Stimulated activated CD8-positive, alpha-beta memory T cell treated with anti-CD3 and anti-CD28 coated beads, Interleukin-7, amount 100 ng/mL, for 24 hours (primary cell): ENCODE results near the gene UBN2.

Source experiments
- DNase-seq: peaks from one replicate; pipeline ENCODE4 v3.0.0-alpha.2; 2020; ENCODE audit warnings: low read depth

Gene UBN2

GRCh38 chr7:139231513-139232376 is 708 bp downstream of the UBN2 start:
- no peak for DNase-seq

- DNase-seq = no peak
These were observed 1.3 kb downstream of the UBN2 start for GRCh38 chr7:139232377-139232717.

- DNase-seq = no peak
These were observed 1.9 kb downstream of the UBN2 start for GRCh38 chr7:139232904-139233303.

- DNase-seq = no peak
These were observed 10.2 kb downstream of the UBN2 start for GRCh38 chr7:139241258-139241657.

- no peak for DNase-seq
These were observed 11.8 kb downstream of the UBN2 start for GRCh38 chr7:139242741-139243281.

DNA sequence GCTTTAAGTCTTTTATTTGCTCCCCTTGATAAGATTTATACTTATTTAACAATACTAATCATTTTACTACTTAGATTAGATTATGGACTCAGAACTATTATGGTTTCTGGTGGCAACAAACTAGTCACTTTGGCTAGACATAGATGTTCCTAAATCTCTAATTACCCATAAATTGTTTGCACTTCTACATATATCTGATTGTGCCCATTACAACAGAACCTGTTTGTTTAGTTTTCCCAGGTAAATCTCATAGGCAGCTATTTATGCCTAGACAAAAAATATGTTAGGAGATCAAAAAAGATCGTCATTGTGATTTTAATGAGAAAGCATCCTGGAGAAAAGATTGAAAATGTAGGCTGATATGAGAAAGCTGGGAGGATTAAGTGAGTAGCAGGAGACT is 14.4 kb downstream of the UBN2 start:
- no peak for DNase-seq

DNA sequence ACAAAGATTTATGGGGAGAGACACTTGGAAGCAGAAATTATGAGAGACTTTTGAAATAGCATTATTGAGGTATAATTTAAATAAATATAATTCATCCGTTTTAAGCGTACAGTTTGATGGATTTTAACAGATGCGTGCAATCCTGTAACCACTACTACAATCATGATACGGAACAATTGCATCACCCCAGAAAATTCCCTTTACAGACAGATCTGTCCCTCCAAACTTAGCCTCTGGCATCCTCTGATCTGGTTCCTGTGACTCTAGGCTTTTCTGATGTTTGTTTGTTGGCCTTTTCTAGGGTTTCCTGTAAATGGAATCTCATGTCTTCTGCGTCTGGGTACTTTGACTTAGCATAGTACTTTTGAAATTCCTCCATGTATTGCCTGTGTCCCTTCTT is 15.5 kb downstream of the UBN2 start:
- no peak for DNase-seq

DNA sequence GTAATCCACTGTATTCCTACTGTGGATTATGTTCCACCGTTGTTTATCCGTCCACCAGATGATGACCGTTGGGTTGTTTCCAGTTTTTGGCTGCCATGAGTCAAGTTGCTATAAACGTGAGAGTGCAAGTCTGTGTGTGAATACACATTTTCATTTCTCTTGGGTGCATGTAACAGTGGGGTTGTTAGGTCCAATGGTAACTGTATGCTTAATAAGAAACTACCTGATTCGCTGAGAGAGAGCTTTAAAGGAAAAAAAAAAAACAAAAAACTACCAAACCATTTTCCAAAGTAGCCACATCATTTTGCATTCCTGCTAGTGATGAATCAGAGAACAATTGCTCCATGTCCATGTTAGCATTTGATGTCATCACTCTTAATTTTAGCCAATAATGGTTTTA is 15.9 kb downstream of the UBN2 start:
- DNase-seq = no peak

DNA sequence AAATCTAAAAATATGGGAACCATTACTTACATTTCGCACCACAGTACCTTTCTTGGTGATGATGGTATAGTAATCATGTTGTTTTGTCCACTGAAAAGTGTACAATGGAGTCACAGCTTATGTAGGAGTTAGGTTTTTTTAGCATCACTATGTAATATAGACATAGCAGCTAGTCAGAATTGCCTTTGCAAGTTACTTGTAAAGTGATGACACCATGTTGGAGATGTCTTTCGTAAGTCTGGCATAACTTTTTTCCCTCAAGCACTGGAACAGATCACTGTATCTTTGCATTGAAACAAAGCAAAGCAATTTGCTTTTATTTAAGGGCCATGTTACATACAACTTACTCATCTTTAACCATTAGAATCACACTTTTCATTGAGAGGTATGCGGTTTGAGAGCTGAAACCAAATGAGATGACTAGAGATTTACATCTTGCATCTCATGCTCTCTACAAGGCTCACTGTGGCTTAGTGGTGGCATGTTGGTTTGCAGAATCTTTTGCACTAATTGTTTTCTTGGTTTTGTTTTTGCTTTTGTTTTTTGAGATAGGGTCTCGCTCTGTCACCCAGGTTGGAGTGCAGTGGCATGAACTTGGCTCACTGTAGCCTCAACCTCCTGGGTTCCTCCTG is 18.3 kb downstream of the UBN2 start:
- no peak for DNase-seq

GRCh38 chr7:139252451-139252850 is 21.4 kb downstream of the UBN2 start:
- no peak for DNase-seq

DNA sequence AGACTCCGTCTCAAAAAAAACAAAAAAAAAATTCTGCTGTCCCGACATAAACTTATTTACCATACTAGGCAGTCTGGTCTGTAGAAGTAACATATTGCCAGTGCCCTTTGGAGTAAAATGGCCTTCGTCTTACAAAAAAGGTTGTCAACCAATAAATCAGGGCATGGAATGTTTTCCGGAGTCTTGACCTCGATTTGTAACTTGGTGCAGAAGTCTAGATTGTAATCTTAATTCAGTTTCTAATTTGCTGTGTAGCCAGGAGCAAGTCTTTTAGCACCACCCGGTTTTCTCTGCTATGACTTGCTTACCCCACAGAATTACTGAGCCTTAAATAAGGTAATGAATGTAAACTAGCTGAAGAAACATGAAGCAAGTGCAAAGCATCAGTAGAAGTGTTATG is 23.2 kb downstream of the UBN2 start:
- DNase-seq = no peak

DNA sequence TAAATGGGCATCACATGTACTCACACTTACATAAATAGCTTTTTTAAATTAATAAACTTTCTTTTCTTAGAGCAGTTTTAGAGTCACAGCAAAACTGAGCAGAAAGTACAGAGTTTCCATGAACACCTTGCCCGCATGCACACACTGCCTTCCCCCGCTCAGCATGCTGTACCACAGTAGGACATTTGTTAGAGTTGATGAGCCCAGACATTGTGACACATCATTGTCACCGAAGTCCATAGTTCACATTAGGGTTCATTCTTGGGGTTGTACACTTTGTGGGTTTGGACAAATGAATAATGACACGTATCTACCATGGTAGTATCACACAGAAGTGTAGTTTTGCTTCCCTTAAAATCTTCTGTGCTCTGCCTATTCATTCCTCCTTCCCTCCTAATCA is 23.7 kb downstream of the UBN2 start:
- no peak for DNase-seq

GRCh38 chr7:139255290-139255689 is 24.3 kb downstream of the UBN2 start:
- DNase-seq = no peak

DNA sequence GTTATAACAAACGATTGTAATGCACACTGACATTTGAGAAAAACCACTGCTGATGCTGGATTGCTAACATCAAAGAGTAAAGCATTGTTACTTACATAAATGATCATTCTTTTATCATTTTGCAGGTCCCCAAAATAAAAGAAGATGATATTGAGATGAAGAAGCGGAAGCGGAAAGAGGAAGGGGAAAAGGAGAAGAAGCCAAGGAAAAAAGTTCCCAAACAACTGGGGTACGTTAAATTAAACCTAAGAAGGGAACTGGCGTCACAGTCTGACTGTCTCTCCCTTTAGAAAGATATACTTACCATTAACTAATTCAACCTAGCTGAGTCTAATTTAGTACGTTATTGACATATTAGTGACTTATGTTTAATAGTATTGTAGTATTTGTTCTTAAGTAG is 28.1 kb downstream of the UBN2 start:
- no peak for DNase-seq

GRCh38 chr7:139264220-139264619 is 33.2 kb downstream of the UBN2 start:
- no peak for DNase-seq

GRCh38 chr7:139265673-139266072 is 34.6 kb downstream of the UBN2 start:
- no peak for DNase-seq

DNA sequence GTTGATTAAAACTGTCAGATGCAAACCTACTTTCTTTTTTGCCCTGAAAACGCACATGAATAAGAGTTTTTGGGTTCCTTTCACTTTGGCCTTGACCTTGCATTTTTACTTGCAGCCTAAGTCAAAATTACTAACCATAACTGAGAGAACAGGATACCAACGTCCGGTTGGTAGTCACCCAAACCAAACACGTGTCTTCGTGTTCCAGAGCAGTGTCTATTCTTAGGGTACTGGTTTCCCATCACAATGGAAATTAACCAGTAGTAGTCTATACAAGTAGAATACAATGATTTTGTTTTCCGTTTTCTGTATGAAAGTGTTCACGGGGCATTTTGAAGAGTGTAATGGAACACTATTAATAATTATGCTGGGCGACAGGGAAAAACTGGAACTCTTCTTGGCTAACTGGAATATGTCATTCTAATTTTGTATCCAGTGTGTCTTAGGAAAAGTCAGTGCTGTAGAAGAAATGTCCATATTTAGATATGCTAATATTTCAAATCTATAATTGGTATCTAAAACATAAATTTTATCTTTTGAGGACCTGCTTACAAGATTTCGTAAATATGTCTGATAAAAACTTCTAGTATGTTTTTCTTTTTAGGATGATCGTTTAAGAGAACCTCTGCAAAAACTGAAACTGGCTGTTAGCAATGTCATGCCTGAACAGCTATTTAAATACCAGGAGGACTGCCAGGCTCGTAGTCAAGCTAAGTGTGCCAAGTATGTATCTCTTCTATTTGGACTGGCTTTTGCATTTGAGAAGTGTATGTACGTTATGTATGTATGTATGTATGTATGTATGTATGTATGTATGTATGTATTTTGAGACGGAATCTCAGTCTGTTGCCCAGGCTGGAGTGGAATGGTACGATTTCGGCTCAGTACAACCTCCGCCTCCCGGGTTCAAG is 40.9 kb downstream of the UBN2 start:
- no peak for DNase-seq

GRCh38 chr7:139284252-139284896 is 53.3 kb downstream of the UBN2 start:
- no peak for DNase-seq

GRCh38 chr7:139286144-139286543 is 55.1 kb downstream of the UBN2 start:
- DNase-seq = no peak

- DNase-seq = no peak
These were observed 61.8 kb downstream of the UBN2 start for GRCh38 chr7:139292821-139293220.

DNA sequence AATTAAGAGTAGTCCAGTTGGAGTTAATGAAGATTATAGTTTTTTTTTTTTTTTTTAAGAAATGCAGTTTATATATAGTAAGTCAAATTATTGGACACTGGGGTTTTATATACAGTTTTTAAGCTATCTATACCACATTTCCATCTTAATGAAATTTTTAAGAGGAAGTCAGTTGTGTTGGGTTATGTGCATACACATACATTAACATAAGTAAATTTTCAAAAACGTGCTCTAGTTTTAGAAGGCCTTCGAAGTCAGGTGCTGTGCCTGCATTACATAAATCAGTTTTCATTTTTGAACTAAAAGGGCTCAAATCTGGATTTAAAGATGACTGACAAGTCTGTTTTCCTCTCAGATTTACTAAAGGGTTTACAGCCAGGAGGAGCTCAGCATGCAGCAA is 62.5 kb downstream of the UBN2 start:
- no peak for DNase-seq

DNA sequence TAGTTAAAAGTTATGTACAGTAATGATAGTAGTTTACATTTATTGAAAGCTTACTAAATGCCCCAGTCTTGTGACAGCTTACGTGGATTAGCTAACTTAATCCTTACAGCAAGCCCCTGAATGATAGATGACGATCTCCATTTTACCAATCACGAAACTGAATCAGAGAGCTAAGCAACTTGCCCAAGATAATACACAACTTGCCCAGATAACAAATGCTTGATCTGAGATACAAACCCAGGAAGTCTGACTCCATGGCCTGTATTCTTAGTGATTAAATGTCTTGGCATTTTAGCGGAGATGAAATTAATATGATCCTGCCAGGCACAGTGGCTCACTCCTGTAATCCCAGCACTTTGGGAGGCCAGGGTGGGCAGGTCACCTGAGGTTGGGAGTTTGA is 63.2 kb downstream of the UBN2 start:
- no peak for DNase-seq
